WTC11 (cell line): Measurements from ENCODE around the gene RELL1. TPM values are rescaled to one million over a fixed set of nuclear protein-coding genes. Genes with fewer than 3 reads are reported as not detected.

Experiments used
- ATAC-seq: fragments of 200-7000 bp; cut with Tn5 transposase; 2 replicates; pipeline ENCODE4 v1.10.0; 2021; ENCODE audit warnings: mild to moderate bottlenecking, moderate library complexity
- CTCF ChIA-PET: fragments of 300-600 bp; sonication (Branson Sonifier 250); formaldehyde crosslinking; loops from one replicate; lab custom pipeline; 2021; ENCODE audit warnings: antibody characterized with exemption; lab: Charles Lee
- POLR2A ChIA-PET: fragments of 350-600 bp; sonication (Branson Sonifier 250); formaldehyde crosslinking; loops from one replicate; lab custom pipeline; 2021; ENCODE audit warnings: antibody characterized with exemption; lab: Charles Lee
- DNase-seq: peaks from one replicate; pipeline ENCODE4 v3.0.0; 2021; ENCODE audit warnings: low spot score
- H3K27ac Mint-ChIP-seq: 2 replicates; pipeline ENCODE4 v1.8.0; 2021; ENCODE audit warnings: mixed read lengths
- H3K27me3 Mint-ChIP-seq: 2 replicates; pipeline ENCODE4 v1.8.0; 2021; ENCODE audit warnings: low read depth, mild to moderate bottlenecking, moderate library complexity, mixed read lengths
- H3K36me3 Mint-ChIP-seq: 2 replicates; pipeline ENCODE4 v1.8.0; 2021; ENCODE audit warnings: mixed read lengths
- H3K4me1 Mint-ChIP-seq: 2 replicates; pipeline ENCODE4 v1.8.0; 2022; ENCODE audit warnings: mixed read lengths
- H3K4me3 Mint-ChIP-seq: 2 replicates; pipeline ENCODE4 v1.8.0; 2021; ENCODE audit warnings: mild to moderate bottlenecking, moderate library complexity, mixed read lengths
- H3K9me3 Mint-ChIP-seq: 2 replicates; pipeline ENCODE4 v1.8.0; 2021; ENCODE audit warnings: mixed read lengths
- AFF4 ChIP-seq: sonication (generic); formaldehyde crosslinking; IDR thresholded peaks from 2 replicates; pipeline ENCODE4 v1.8.1; 2023; ENCODE audit warnings: mild to moderate bottlenecking, missing genetic modification reagents, borderline replicate concordance
- ATF3 ChIP-seq: sonication (generic); formaldehyde crosslinking; conservative IDR thresholded peaks from 2 replicates; pipeline ENCODE4 v1.8.1; 2022; ENCODE audit warnings: mild to moderate bottlenecking, missing genetic modification reagents
- CDX4 ChIP-seq: fragments of 250-450 bp; sonication (Bioruptor Pico); IDR thresholded peaks from 2 replicates; pipeline ENCODE4 v1.9.0; 2021; ENCODE audit warnings: moderate library complexity, mild to moderate bottlenecking, inconsistent platforms, borderline replicate concordance
- EMX1 ChIP-seq: fragments of 250-450 bp; sonication (Bioruptor Pico); IDR thresholded peaks from 2 replicates; pipeline ENCODE4 v1.8.0; 2021; ENCODE audit warnings: mild to moderate bottlenecking
- HMGA2 ChIP-seq: fragments of 250-450 bp; sonication (Bioruptor Pico); IDR thresholded peaks from 2 replicates; pipeline ENCODE4 v1.4.0; 2021; ENCODE audit warnings: mild to moderate bottlenecking, moderate library complexity
- HMGXB4 ChIP-seq: sonication (generic); formaldehyde crosslinking; IDR thresholded peaks from 2 replicates; pipeline ENCODE4 v1.8.1; 2023; ENCODE audit warnings: mild to moderate bottlenecking, moderate library complexity, missing genetic modification reagents
- KAT7 ChIP-seq: sonication (generic); formaldehyde crosslinking; IDR thresholded peaks from 2 replicates; pipeline ENCODE4 v1.8.1; 2023; ENCODE audit warnings: missing genetic modification reagents, mild to moderate bottlenecking, borderline replicate concordance
- NFE2L1 ChIP-seq: sonication (generic); formaldehyde crosslinking; IDR thresholded peaks from 2 replicates; pipeline ENCODE4 v1.8.1; 2023; ENCODE audit warnings: missing genetic modification reagents
- NR2C2 ChIP-seq: sonication (generic); formaldehyde crosslinking; IDR thresholded peaks from 2 replicates; pipeline ENCODE4 v1.8.0; 2022; ENCODE audit warnings: mild to moderate bottlenecking, missing genetic modification reagents
- RELA ChIP-seq: sonication (generic); formaldehyde crosslinking; IDR thresholded peaks from 2 replicates; pipeline ENCODE4 v1.8.1; 2022; ENCODE audit warnings: missing genetic modification reagents, mild to moderate bottlenecking, borderline replicate concordance
- RORB ChIP-seq: fragments of 250-450 bp; sonication (Bioruptor Pico); IDR thresholded peaks from 2 replicates; pipeline ENCODE4 v1.9.0; 2021; ENCODE audit warnings: mild to moderate bottlenecking
- STAT6 ChIP-seq: sonication (generic); formaldehyde crosslinking; conservative IDR thresholded peaks from 2 replicates; pipeline ENCODE4 v1.8.1; 2023; ENCODE audit warnings: mild to moderate bottlenecking, low read depth, missing genetic modification reagents, moderate library complexity
- TCF7 ChIP-seq: sonication (generic); formaldehyde crosslinking; IDR thresholded peaks from 2 replicates; pipeline ENCODE4 v1.8.0; 2022; ENCODE audit warnings: mild to moderate bottlenecking, low read depth, missing genetic modification reagents, moderate library complexity
- TEAD1 ChIP-seq: sonication (generic); formaldehyde crosslinking; IDR thresholded peaks from 2 replicates; pipeline ENCODE4 v1.8.0; 2022; ENCODE audit warnings: mild to moderate bottlenecking, missing genetic modification reagents
- USF2 ChIP-seq: sonication (generic); formaldehyde crosslinking; IDR thresholded peaks from 2 replicates; pipeline ENCODE4 v1.8.1; 2023; ENCODE audit warnings: mild to moderate bottlenecking, missing genetic modification reagents, moderate library complexity
- ZNF281 ChIP-seq: sonication (generic); formaldehyde crosslinking; IDR thresholded peaks from 2 replicates; pipeline ENCODE4 v1.8.0; 2023; ENCODE audit warnings: mild to moderate bottlenecking, missing genetic modification reagents
- ZNF532 ChIP-seq: fragments of 250-450 bp; sonication (Bioruptor Pico); IDR thresholded peaks from 2 replicates; pipeline ENCODE4 v1.9.0; 2021; ENCODE audit warnings: mild to moderate bottlenecking, borderline replicate concordance
- ZNF671 ChIP-seq: fragments of 250-450 bp; sonication (Bioruptor Pico); IDR thresholded peaks from 2 replicates; pipeline ENCODE4 v1.8.0; 2021; ENCODE audit warnings: mild to moderate bottlenecking
- total RNA-seq: library from RNA; stranded (reverse); gene quantifications from 3 replicates; pipeline ENCODE4 v1.2.3, GENCODE V29; 2021

RELL1 gene
- total RNA-seq, 1 experiment from 2014 or later = 14.4 TPM

- TF ChIP-seq ZNF281 (CRISPR knock-in tag) = no peak
- TF ChIP-seq TCF7 (CRISPR knock-in tag) = no peak
Observed at GRCh38 chr4:37615059-37615719, 71.0 kb downstream of the RELL1 start (continued).

- DNase-seq = no peak
- peaks cover 11% of the 10 kb centered on the region for H3K9me3 Mint-ChIP-seq
- H3K27ac Mint-ChIP-seq = no peak overlapping the region
- H3K36me3 Mint-ChIP-seq = peaks cover 15% of the 10 kb centered on the region
- peaks cover 9% of the 10 kb centered on the region for H3K4me1 Mint-ChIP-seq
- ATAC-seq = no peak
- ChIA-PET CTCF (interaction anchor here (0.7 kb wide), 1 partner anchor 10 kb away, joined by 4 read pairs; no protein-coding TSS in a partner anchor), POLR2A (no interaction called here)
- no peak overlapping the region for H3K4me3 Mint-ChIP-seq
- no peaks in the 10 kb centered on the region for H3K27me3 Mint-ChIP-seq
- TF ChIP-seq NR2C2 (CRISPR knock-in tag) = no peak
- TF ChIP-seq NFE2L1 = no peak
- TF ChIP-seq STAT6 = no peak
- no peak for TF ChIP-seq RELA (CRISPR knock-in tag)
- no peak for TF ChIP-seq HMGA2
- TF ChIP-seq USF2 (CRISPR knock-in tag) = no peak
- no peak for TF ChIP-seq ZNF671 (CRISPR knock-in tag)
- no peak for TF ChIP-seq CDX4
- TF ChIP-seq EMX1 (CRISPR knock-in tag) = no peak
- TF ChIP-seq KAT7 (CRISPR knock-in tag) = no peak
- no peak for TF ChIP-seq TEAD1
- TF ChIP-seq HMGXB4 (CRISPR knock-in tag) = no peak
- TF ChIP-seq AFF4 (CRISPR knock-in tag) = no peak
- no peak for TF ChIP-seq ATF3 (CRISPR knock-in tag)
- no peak for TF ChIP-seq RORB (CRISPR knock-in tag)
- no peak for TF ChIP-seq ZNF532 (CRISPR knock-in tag)
Observed at GRCh38 chr4:37612811-37613210, 73.4 kb downstream of the RELL1 start.
